IMR-90 (cell line): Measurements from ENCODE around the gene AASS. TPM values are rescaled to one million over a fixed set of nuclear protein-coding genes. Genes with fewer than 3 reads are reported as not detected.

Experiments used
- ATAC-seq: fragments of 200-7000 bp; cut with Tn5 transposase; 2 replicates; pipeline ENCODE4 v1.9.1; 2020; ENCODE audit warnings: low read depth, mild to moderate bottlenecking, moderate library complexity
- BruUV-seq: library from RNA; stranded (reverse); fragments of 400-500 nt; replicated peaks from 2 replicates; lab custom pipeline; 2021; lab: Mats Ljungman, UMichigan
- CTCF ChIA-PET: fragments of 300-600 bp; formaldehyde crosslinking; extraction: SDS; loops from one replicate; lab custom pipeline; 2021; ENCODE audit warnings: antibody characterized with exemption; lab: Yijun Ruan, JAX
- POLR2A ChIA-PET: fragments of 300-600 bp; sonication (Branson Sonifier 250); formaldehyde crosslinking; loops from one replicate; lab custom pipeline; 2022; ENCODE audit warnings: antibody characterized with exemption; ENCODE audit not compliant: unreplicated experiment; lab: Charles Lee
- DNase-seq: peaks from one replicate; pipeline ENCODE4 v3.0.0; 2013
- H2AFZ ChIP-seq: replicated peaks from 2 replicates; pipeline ENCODE3; 2013; ENCODE audit warnings: low read length, mild to moderate bottlenecking; ENCODE audit not compliant: poor library complexity
- H2AK5ac ChIP-seq: 2 replicates; pipeline ENCODE4 v1.6.1; 2013; ENCODE audit warnings: low read depth, low read length, inconsistent platforms
- H2AK9ac ChIP-seq: replicated peaks from 2 replicates; pipeline ENCODE3; 2013; ENCODE audit warnings: mild to moderate bottlenecking, low read depth, low read length, moderate library complexity; ENCODE audit not compliant: poor library complexity
- H2BK120ac ChIP-seq: 2 replicates; pipeline ENCODE4 v1.6.1; 2013; ENCODE audit warnings: low read depth, low read length, inconsistent platforms
- H2BK15ac ChIP-seq: 3 replicates; pipeline ENCODE4 v1.6.1; 2013; ENCODE audit warnings: low read depth, low read length, inconsistent platforms
- H2BK20ac ChIP-seq: 2 replicates; pipeline ENCODE4 v1.6.1; 2013; ENCODE audit warnings: low read depth, mild to moderate bottlenecking, inconsistent platforms, low read length, moderate library complexity
- H2BK5ac ChIP-seq: 2 replicates; pipeline ENCODE4 v1.6.1; 2013; ENCODE audit warnings: mild to moderate bottlenecking, low read depth, low read length, inconsistent platforms; ENCODE audit not compliant: poor library complexity, severe bottlenecking
- H3K14ac ChIP-seq: replicated peaks from 2 replicates; pipeline ENCODE4 v1.6.1; 2013; ENCODE audit warnings: low read depth, low read length, inconsistent platforms
- H3K18ac ChIP-seq: 2 replicates; pipeline ENCODE4 v1.6.1; 2013; ENCODE audit warnings: low read depth, low read length, control low read depth
- H3K23ac ChIP-seq: 2 replicates; pipeline ENCODE4 v1.6.1; 2013; ENCODE audit warnings: low read depth, low read length, inconsistent platforms
- H3K27ac ChIP-seq: 2 replicates; pipeline ENCODE4 v1.5.1; 2013; ENCODE audit warnings: mild to moderate bottlenecking, control low read depth, low read length; ENCODE audit not compliant: insufficient read depth
- H3K27me3 ChIP-seq: 2 replicates; pipeline ENCODE4 v1.6.1; 2013; ENCODE audit warnings: low read length; ENCODE audit not compliant: control insufficient read depth, insufficient read depth
- H3K36me3 ChIP-seq: 2 replicates; pipeline ENCODE4 v1.6.1; 2013; ENCODE audit warnings: low read length, mixed read lengths; ENCODE audit not compliant: control insufficient read depth, insufficient read depth
- H3K4ac ChIP-seq: 2 replicates; pipeline ENCODE4 v1.6.1; 2013; ENCODE audit warnings: low read depth, low read length, inconsistent platforms
- H3K4me1 ChIP-seq: 2 replicates; pipeline ENCODE4 v1.6.1; 2013; ENCODE audit warnings: low read length, mixed read lengths; ENCODE audit not compliant: control insufficient read depth, insufficient read depth
- H3K4me2 ChIP-seq: 2 replicates; pipeline ENCODE4 v1.6.1; 2013; ENCODE audit warnings: low read depth, mild to moderate bottlenecking, control low read depth, low read length, moderate library complexity
- H3K4me3 ChIP-seq: 2 replicates; pipeline ENCODE4 v1.5.1; 2013; ENCODE audit warnings: low read depth, mild to moderate bottlenecking, control low read depth, low read length, moderate library complexity; ENCODE audit not compliant: insufficient read depth
- H3K56ac ChIP-seq: 2 replicates; pipeline ENCODE4 v1.6.1; 2013; ENCODE audit warnings: low read length, inconsistent platforms; ENCODE audit not compliant: insufficient read depth; ENCODE audit errors: extremely low read depth
- H3K79me1 ChIP-seq, 2 experiments: 2 replicates each; pipeline ENCODE4 v1.6.1; 2013; ENCODE audit warnings: low read length in 2 of 2, inconsistent platforms in 1 of 2, low read depth in 1 of 2
- H3K9ac ChIP-seq: 2 replicates; pipeline ENCODE4 v1.6.1; 2013; ENCODE audit warnings: low read depth, low read length, control low read depth
- H3K9me1 ChIP-seq: 2 replicates; pipeline ENCODE4 v1.6.1; 2013; ENCODE audit warnings: low read length, inconsistent platforms; ENCODE audit not compliant: insufficient read depth
- H3K9me3 ChIP-seq: 2 replicates; pipeline ENCODE4 v1.6.1; 2013; ENCODE audit warnings: low read length; ENCODE audit not compliant: control insufficient read depth, insufficient read depth
- H4K20me1 ChIP-seq: 2 replicates; pipeline ENCODE4 v1.6.1; 2013; ENCODE audit warnings: low read length, inconsistent platforms; ENCODE audit not compliant: insufficient read depth
- H4K5ac ChIP-seq: 2 replicates; pipeline ENCODE4 v1.6.1; 2013; ENCODE audit warnings: mild to moderate bottlenecking, low read depth, low read length, control low read depth
- H4K8ac ChIP-seq, 2 experiments: 2 replicates each; pipeline ENCODE4 v1.6.1; 2013; ENCODE audit warnings: low read depth in 2 of 2, low read length in 2 of 2, control low read depth in 1 of 2, inconsistent platforms in 1 of 2
- H4K91ac ChIP-seq: 2 replicates; pipeline ENCODE4 v1.6.1; 2013; ENCODE audit warnings: low read depth, low read length, inconsistent platforms; ENCODE audit not compliant: insufficient read depth
- BHLHE40 ChIP-seq: fragments of 150-350 bp; IDR thresholded peaks from 2 replicates; pipeline ENCODE4 v1.6.1; 2016; ENCODE audit warnings: mild to moderate bottlenecking, low read depth, low read length
- CEBPB ChIP-seq: IDR thresholded peaks from 2 replicates; pipeline ENCODE4 v1.6.1; 2012; ENCODE audit warnings: low read depth, low read length, improper control_type of control experiment
- CHD1 ChIP-seq: IDR thresholded peaks from 2 replicates; pipeline ENCODE4 v1.6.1; 2012; ENCODE audit warnings: low read depth, low read length, improper control_type of control experiment
- FOS ChIP-seq: fragments of 150-350 bp; IDR thresholded peaks from 2 replicates; pipeline ENCODE4 v1.6.1; 2016; ENCODE audit warnings: low read depth, low read length
- MAFK ChIP-seq: IDR thresholded peaks from 2 replicates; pipeline ENCODE4 v1.6.1; 2012; ENCODE audit warnings: low read depth, low read length, improper control_type of control experiment
- MAZ ChIP-seq: IDR thresholded peaks from 2 replicates; pipeline ENCODE4 v1.6.1; 2012; ENCODE audit warnings: low read depth, mild to moderate bottlenecking, low read length, improper control_type of control experiment, moderate library complexity, borderline replicate concordance
- MXI1 ChIP-seq: IDR thresholded peaks from 2 replicates; pipeline ENCODE4 v1.6.1; 2012; ENCODE audit warnings: low read depth, mild to moderate bottlenecking, low read length, moderate library complexity, borderline replicate concordance
- NFE2L2 ChIP-seq: fragments of 150-350 bp; IDR thresholded peaks from 2 replicates; pipeline ENCODE4 v1.6.1; 2016; ENCODE audit warnings: low read depth, mild to moderate bottlenecking, low read length
- POLR2A ChIP-seq: IDR thresholded peaks from 2 replicates; pipeline ENCODE4 v1.6.1; 2012; ENCODE audit warnings: mild to moderate bottlenecking, low read depth, low read length
- RAD21 ChIP-seq: IDR thresholded peaks from 2 replicates; pipeline ENCODE4 v1.6.1; 2012; ENCODE audit warnings: low read length, improper control_type of control experiment
- RCOR1 ChIP-seq: IDR thresholded peaks from 2 replicates; pipeline ENCODE4 v1.6.1; 2012; ENCODE audit warnings: mild to moderate bottlenecking, low read length, improper control_type of control experiment; ENCODE audit not compliant: insufficient replicate concordance
- RFX5 ChIP-seq: IDR thresholded peaks from 2 replicates; pipeline ENCODE4 v1.8.0; 2012; ENCODE audit warnings: low read depth, mild to moderate bottlenecking, low read length, moderate library complexity
- SMC3 ChIP-seq: fragments of 150-350 bp; IDR thresholded peaks from 2 replicates; pipeline ENCODE4 v1.6.1; 2016; ENCODE audit warnings: low read depth, mild to moderate bottlenecking, antibody characterized with exemption, low read length, moderate library complexity
- WGBS, 2 experiments: methylation state at CpG; one replicate each; pipeline versions ENCODE4 v1.1.5 to v1.1.7; 2013; ENCODE audit warnings: missing lambda C conversion rate in 2 of 2; ENCODE audit not compliant: insufficient read length in 1 of 2; ENCODE audit errors: extremely low coverage in 2 of 2; 5-methylcytosine and 5-hydroxymethylcytosine counted together
- dilution Hi-C: fragments of 300-500 bp; cut with HindIII; formaldehyde crosslinking; loops from one replicate; pipeline ENCODE4 v1.14.3; 2018; ENCODE audit warnings: low sequenced_read_pairs; ENCODE audit not compliant: unreplicated experiment
- in situ Hi-C: fragments of 300-500 bp; cut with MboI; formaldehyde crosslinking; loops from 3 replicates; pipeline ENCODE4 v1.14.3; 2019; ENCODE audit warnings: low sequenced_read_pairs, inconsistent platforms, mixed read lengths
- intact Hi-C: fragments of 100-400 bp; cut with micrococcal nuclease; formaldehyde crosslinking; loops from 2 replicates; pipeline ENCODE4 v1.10.0; 2022
- polyA plus RNA-seq, 3 experiments: library from polyadenylated mRNA; depleted of rRNA; stranded (reverse); fragments of >200 nt; gene quantifications; 2 replicates each; pipeline ENCODE4 v1.2.3, GENCODE V29; 2012; ENCODE audit warnings: low replicate concordance in 1 of 3
- total RNA-seq: library from RNA; depleted of rRNA; stranded (reverse); fragments of >200 nt; gene quantifications from 2 replicates; pipeline ENCODE4 v1.2.3, GENCODE V29; 2012
- TF ChIP-seq, protein P1 (sequence below): fragments of 150-350 bp; IDR thresholded peaks from 2 replicates; pipeline ENCODE4 v1.6.1; 2016; ENCODE audit warnings: low read depth, mild to moderate bottlenecking, low read length, moderate library complexity, borderline replicate concordance
- TF ChIP-seq, protein P2 (sequence below): conservative IDR thresholded peaks from 2 replicates; pipeline ENCODE4 v1.5.1; 2012; ENCODE audit warnings: mild to moderate bottlenecking, low read depth, low read length, improper control_type of control experiment
- TF ChIP-seq, protein P3 (sequence below): fragments of 150-350 bp; IDR thresholded peaks from 2 replicates; pipeline ENCODE4 v1.6.1; 2017; ENCODE audit warnings: mild to moderate bottlenecking, antibody characterized with exemption, low read length, low read depth

The AASS gene
- total and polyA plus RNA-seq, 2 of the 4 experiments (the other 2 are of a cell fraction), result 6.1 to 12.9 TPM

DNA sequence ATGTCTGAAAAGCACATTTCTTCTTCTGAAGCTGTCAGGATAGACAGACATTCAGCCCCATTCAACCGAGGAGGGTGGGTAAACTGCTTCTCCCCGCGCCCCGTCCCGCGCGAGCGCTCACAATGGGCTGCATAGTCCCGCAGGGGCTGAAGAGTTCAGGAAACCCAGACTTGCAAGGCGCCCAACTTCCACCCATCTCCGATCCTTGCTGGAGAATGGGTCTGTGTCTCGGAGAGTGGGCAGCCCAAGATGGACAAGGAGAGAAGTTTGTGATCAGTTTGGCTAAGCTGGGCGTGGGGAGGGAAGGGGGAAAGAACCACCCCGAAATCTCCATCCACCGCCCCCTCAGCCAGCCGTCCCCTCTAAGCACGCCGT is 686 bp downstream of the AASS start:
- H4K8ac ChIP-seq, result no peak overlapping the region
- peak overlapping the region; percentile 38; the same call in 1 of the 2 replicates for H3K14ac ChIP-seq
- H3K4me1 ChIP-seq, result peaks cover 2% of the 10 kb centered on the region; the same call in 1 of the 2 replicates
- ChIA-PET CTCF (interaction anchor here (0.6 kb wide), 1 partner anchor 20 kb away, joined by 3 read pairs; no protein-coding TSS in a partner anchor), POLR2A (no interaction called here)
- H3K36me3 ChIP-seq, result no peaks in the 10 kb centered on the region
- in situ Hi-C loops (no loop called here), dilution Hi-C loops (no loop called here), intact Hi-C loops (no loop called here)
- no peaks in the 10 kb centered on the region for H3K9me1 ChIP-seq
- WGBS, 2 experiments, result no CpG with 5 or more reads among the region's 18 CpGs
- H3K9me3 ChIP-seq, result no peaks in the 10 kb centered on the region
- peak; percentile 27 for ATAC-seq
- peak overlapping the region; percentile 89 for H3K4me2 ChIP-seq
- H2AK5ac ChIP-seq, result no peak overlapping the region
- no peak overlapping the region for H4K91ac ChIP-seq
- no peak overlapping the region for H2BK15ac ChIP-seq
- H3K27ac ChIP-seq, result peak overlapping the region; percentile 66
- H2AK9ac ChIP-seq, result peak overlapping the region; percentile 77
- H2BK20ac ChIP-seq, result no peak overlapping the region
- H3K79me1 ChIP-seq, result peaks cover 5 to 27% of the 10 kb centered on the region in 2 experiments
- peak overlapping the region; percentile 64 for H3K4me3 ChIP-seq
- peak overlapping the region; percentile 17 for H2BK5ac ChIP-seq
- no peaks in the 10 kb centered on the region; the same call in 1 of the 2 replicates for H4K20me1 ChIP-seq
- BruUV-seq, result no TSS peak
- no peaks in the 10 kb centered on the region for H3K27me3 ChIP-seq
- H2BK120ac ChIP-seq, result no peak overlapping the region
- peak overlapping the region; percentile 60 for H3K9ac ChIP-seq
- TF ChIP-seq RAD21 (no peak), BHLHE40 (no peak), MXI1 (no peak), NFE2L2 (no peak), POLR2A (no peak), CEBPB (no peak), SMC3 (no peak), MAZ (no peak), FOS (no peak), RFX5 (no peak), MAFK (no peak), CHD1 (no peak), RCOR1 (no peak)
- TF ChIP-seq, protein P1, sequence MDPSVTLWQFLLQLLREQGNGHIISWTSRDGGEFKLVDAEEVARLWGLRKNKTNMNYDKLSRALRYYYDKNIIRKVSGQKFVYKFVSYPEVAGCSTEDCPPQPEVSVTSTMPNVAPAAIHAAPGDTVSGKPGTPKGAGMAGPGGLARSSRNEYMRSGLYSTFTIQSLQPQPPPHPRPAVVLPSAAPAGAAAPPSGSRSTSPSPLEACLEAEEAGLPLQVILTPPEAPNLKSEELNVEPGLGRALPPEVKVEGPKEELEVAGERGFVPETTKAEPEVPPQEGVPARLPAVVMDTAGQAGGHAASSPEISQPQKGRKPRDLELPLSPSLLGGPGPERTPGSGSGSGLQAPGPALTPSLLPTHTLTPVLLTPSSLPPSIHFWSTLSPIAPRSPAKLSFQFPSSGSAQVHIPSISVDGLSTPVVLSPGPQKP, result no peak
- TF ChIP-seq, protein P2, sequence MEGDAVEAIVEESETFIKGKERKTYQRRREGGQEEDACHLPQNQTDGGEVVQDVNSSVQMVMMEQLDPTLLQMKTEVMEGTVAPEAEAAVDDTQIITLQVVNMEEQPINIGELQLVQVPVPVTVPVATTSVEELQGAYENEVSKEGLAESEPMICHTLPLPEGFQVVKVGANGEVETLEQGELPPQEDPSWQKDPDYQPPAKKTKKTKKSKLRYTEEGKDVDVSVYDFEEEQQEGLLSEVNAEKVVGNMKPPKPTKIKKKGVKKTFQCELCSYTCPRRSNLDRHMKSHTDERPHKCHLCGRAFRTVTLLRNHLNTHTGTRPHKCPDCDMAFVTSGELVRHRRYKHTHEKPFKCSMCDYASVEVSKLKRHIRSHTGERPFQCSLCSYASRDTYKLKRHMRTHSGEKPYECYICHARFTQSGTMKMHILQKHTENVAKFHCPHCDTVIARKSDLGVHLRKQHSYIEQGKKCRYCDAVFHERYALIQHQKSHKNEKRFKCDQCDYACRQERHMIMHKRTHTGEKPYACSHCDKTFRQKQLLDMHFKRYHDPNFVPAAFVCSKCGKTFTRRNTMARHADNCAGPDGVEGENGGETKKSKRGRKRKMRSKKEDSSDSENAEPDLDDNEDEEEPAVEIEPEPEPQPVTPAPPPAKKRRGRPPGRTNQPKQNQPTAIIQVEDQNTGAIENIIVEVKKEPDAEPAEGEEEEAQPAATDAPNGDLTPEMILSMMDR, result no peak
- TF ChIP-seq, protein P3, sequence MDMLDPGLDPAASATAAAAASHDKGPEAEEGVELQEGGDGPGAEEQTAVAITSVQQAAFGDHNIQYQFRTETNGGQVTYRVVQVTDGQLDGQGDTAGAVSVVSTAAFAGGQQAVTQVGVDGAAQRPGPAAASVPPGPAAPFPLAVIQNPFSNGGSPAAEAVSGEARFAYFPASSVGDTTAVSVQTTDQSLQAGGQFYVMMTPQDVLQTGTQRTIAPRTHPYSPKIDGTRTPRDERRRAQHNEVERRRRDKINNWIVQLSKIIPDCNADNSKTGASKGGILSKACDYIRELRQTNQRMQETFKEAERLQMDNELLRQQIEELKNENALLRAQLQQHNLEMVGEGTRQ, result no peak
- H4K5ac ChIP-seq, result no peak overlapping the region
- peak overlapping the region; percentile 40 for H3K4ac ChIP-seq
- peak overlapping the region; percentile 96 for H2AFZ ChIP-seq
- H3K23ac ChIP-seq, result peak overlapping the region; percentile 89
- H3K56ac ChIP-seq, result peak overlapping the region; percentile 41; the same call in 1 of the 2 replicates
- peak; percentile 19 for DNase-seq
- H3K18ac ChIP-seq, result no peak overlapping the region; the same call in 1 of the 2 replicates
